ENCODE measurements around the gene APEH. TPM values are rescaled to one million over a fixed set of nuclear protein-coding genes. Genes with fewer than 3 reads are reported as not detected.

Gene APEH
- total RNA-seq, 1 experiment from 2014 or later, result 246 TPM

DNA sequence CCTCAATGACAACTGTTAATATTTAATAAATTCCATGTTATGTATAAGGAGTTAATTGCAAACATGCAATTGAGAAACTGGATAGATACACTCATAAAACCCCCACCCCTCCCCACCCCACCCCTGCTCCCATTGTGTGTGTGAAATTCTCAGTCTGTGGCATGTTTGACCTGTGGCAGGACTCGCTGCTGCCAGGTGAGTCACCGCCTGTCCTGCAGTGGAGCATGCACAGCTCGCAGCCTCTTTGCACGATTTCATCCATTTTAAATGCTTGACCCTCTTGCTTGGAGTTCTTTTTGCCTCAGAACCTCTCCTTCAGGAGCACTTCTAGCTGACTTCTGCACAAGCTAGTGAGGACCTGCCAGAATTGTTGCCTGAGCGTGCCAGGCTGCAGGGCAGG is 5.3 kb upstream of the APEH start:
- TF ChIP-seq SIN3A (IDR thresholded peaks at IDR 0.05; ENCODE audit: low read depth) (no peak), CEBPB (IDR thresholded peaks at IDR 0.05; ENCODE audit: low read depth) (no peak), SRF (IDR thresholded peaks at IDR 0.05; ENCODE audit: low read depth) (no peak), YY1 (IDR thresholded peaks at IDR 0.05; ENCODE audit: extremely low read depth, insufficient replicate concordance, low read depth, low read length) (no peak), SP1 (IDR thresholded peaks at IDR 0.05; ENCODE audit: low read depth) (no peak)
- TF ChIP-seq, protein P1, sequence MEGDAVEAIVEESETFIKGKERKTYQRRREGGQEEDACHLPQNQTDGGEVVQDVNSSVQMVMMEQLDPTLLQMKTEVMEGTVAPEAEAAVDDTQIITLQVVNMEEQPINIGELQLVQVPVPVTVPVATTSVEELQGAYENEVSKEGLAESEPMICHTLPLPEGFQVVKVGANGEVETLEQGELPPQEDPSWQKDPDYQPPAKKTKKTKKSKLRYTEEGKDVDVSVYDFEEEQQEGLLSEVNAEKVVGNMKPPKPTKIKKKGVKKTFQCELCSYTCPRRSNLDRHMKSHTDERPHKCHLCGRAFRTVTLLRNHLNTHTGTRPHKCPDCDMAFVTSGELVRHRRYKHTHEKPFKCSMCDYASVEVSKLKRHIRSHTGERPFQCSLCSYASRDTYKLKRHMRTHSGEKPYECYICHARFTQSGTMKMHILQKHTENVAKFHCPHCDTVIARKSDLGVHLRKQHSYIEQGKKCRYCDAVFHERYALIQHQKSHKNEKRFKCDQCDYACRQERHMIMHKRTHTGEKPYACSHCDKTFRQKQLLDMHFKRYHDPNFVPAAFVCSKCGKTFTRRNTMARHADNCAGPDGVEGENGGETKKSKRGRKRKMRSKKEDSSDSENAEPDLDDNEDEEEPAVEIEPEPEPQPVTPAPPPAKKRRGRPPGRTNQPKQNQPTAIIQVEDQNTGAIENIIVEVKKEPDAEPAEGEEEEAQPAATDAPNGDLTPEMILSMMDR (IDR thresholded peaks at IDR 0.05 in 2 of 3, conservative IDR thresholded peaks at IDR 0.05 in 1 of 3; ENCODE audit: borderline replicate concordance in 1 of 3, insufficient read depth in 1 of 3, low read depth in 2 of 3, low read length in 2 of 3), result no peak
- H3K9ac ChIP-seq (ENCODE audit: low read length), result no peak overlapping the region
- peaks cover 6 to 42% of the 10 kb centered on the region in 2 experiments; a peak in 3 of 4 replicates for H3K4me1 ChIP-seq (ENCODE audit: control insufficient read depth in 1 of 2, insufficient read depth in 2 of 2, low read length in 2 of 2)
- RAD21 ChIA-PET (ENCODE audit: low non-redundant PET in 1 of 2, low total read pairs in 2 of 2, uncharacterized antibody in 2 of 2, unreplicated experiment in 2 of 2), result interaction anchor here (1.1 to 2.1 kb wide), 2 partner anchors 128 to 129 kb away, joined by 3 to 7 read pairs; no protein-coding TSS in a partner anchor
- no peak overlapping the region for H3K27ac ChIP-seq (ENCODE audit: low read depth, low read length)
- DNase-seq (ENCODE audit: low read depth, low spot score), result no peak
- no peaks in the 10 kb centered on the region for H4K20me1 ChIP-seq (ENCODE audit: insufficient read depth)
- H3K9me2 ChIP-seq (ENCODE audit: insufficient read depth), result no peaks in the 10 kb centered on the region
- POLR2A ChIA-PET, result interaction anchor here (1.5 kb wide), 1 partner anchor 129 kb away, joined by 5 read pairs; no protein-coding TSS in a partner anchor
- H3K4me3 ChIP-seq (replicated peaks in 1 of 2; ENCODE audit: low read depth in 1 of 2, low read length in 2 of 2), result no peak overlapping the region
- no TSS peak for BruUV-seq (replicated peaks)
- ATAC-seq, result no peak
- peak overlapping the region; percentile 34 for H3K4me2 ChIP-seq (ENCODE audit: low read length)
- H3K36me3 ChIP-seq (ENCODE audit: control insufficient read depth in 1 of 2, insufficient read depth in 2 of 2, low read length in 2 of 2), result no peaks in the 10 kb centered on the region
- no peaks in the 10 kb centered on the region for H3K9me3 ChIP-seq (ENCODE audit: control insufficient read depth in 1 of 2, insufficient read depth in 1 of 2, low read depth in 1 of 2, low read length in 2 of 2)
- no peaks in the 10 kb centered on the region; the same call in 1 of the 2 replicates for H3K79me2 ChIP-seq (ENCODE audit: insufficient read depth, low read length)
- CTCF ChIA-PET, result interaction anchor here (2.1 kb wide), 1 partner anchor 129 kb away, joined by 18 read pairs; no protein-coding TSS in a partner anchor
- no peak overlapping the region for H2AFZ ChIP-seq (ENCODE audit: low read depth, low read length, poor library complexity, severe bottlenecking)
- intact Hi-C loops (cut with micrococcal nuclease), result no loop called here
- H3K27me3 ChIP-seq (ENCODE audit: insufficient read depth, low read length), result no peaks in the 10 kb centered on the region

DNA sequence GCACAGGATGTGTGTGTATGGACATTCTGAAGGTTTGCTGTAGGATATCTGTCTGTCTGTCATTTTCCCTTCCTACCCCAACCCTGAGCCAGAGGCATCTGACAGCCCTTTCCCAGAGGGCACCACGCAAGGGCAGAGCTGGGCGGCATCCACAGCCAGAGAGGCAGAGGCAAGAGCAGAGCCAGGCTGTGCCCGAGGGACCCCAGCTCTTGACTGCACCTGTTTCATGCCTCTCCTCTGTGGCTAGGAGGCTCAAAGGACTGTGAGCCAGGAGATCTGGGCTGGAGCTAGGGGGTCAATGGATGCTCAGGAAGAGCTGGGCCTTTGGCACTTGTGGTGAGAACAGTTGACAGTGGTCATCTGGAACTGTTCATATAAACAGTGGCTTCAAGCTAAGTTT is 4.8 kb upstream of the APEH start:
- Histone ChIP-seq H3K36me3 (ENCODE audit: control insufficient read depth in 1 of 2, insufficient read depth in 2 of 2, low read length in 2 of 2) (no peaks in the 10 kb centered on the region), H3K9me3 (ENCODE audit: control insufficient read depth in 1 of 2, insufficient read depth in 1 of 2, low read depth in 1 of 2, low read length in 2 of 2) (no peaks in the 10 kb centered on the region), H3K4me2 (ENCODE audit: low read length) (peak overlapping the region; percentile 34), H3K9me2 (ENCODE audit: insufficient read depth) (no peaks in the 10 kb centered on the region), H3K27me3 (ENCODE audit: insufficient read depth, low read length) (no peaks in the 10 kb centered on the region), H4K20me1 (ENCODE audit: insufficient read depth) (no peaks in the 10 kb centered on the region), H3K9ac (ENCODE audit: low read length) (no peak overlapping the region), H3K4me3 (replicated peaks in 1 of 2; ENCODE audit: low read depth in 1 of 2, low read length in 2 of 2) (no peak overlapping the region), H3K27ac (ENCODE audit: low read depth, low read length) (no peak overlapping the region), H2AFZ (ENCODE audit: low read depth, low read length, poor library complexity, severe bottlenecking) (no peak overlapping the region), H3K79me2 (ENCODE audit: insufficient read depth, low read length) (peaks cover 2% of the 10 kb centered on the region; the same call in 1 of the 2 replicates), H3K4me1 (ENCODE audit: control insufficient read depth in 1 of 2, insufficient read depth in 2 of 2, low read length in 2 of 2) (peaks cover 6 to 42% of the 10 kb centered on the region in 2 experiments; a peak in 3 of 4 replicates)
- BruUV-seq (replicated peaks), result no TSS peak
- ATAC-seq, result no peak
- intact Hi-C loops (cut with micrococcal nuclease), result no loop called here
- CTCF ChIA-PET, result interaction anchor here (2.1 kb wide), 1 partner anchor 130 kb away, joined by 18 read pairs; no protein-coding TSS in a partner anchor
- RAD21 ChIA-PET (ENCODE audit: low non-redundant PET in 1 of 2, low total read pairs in 2 of 2, uncharacterized antibody in 2 of 2, unreplicated experiment in 2 of 2), result interaction anchor here (1.1 to 2.1 kb wide), 2 partner anchors 129 to 130 kb away, joined by 3 to 7 read pairs; no protein-coding TSS in a partner anchor
- POLR2A ChIA-PET, result interaction anchor here (1.5 kb wide), 1 partner anchor 129 kb away, joined by 5 read pairs; no protein-coding TSS in a partner anchor
- no peak for DNase-seq (ENCODE audit: low read depth, low spot score)
- TF ChIP-seq, protein P2, sequence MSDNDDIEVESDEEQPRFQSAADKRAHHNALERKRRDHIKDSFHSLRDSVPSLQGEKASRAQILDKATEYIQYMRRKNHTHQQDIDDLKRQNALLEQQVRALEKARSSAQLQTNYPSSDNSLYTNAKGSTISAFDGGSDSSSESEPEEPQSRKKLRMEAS (IDR thresholded peaks at IDR 0.05), result no peak
- TF ChIP-seq JUND (IDR thresholded peaks at IDR 0.05) (no peak), YY1 (IDR thresholded peaks at IDR 0.05; ENCODE audit: extremely low read depth, insufficient replicate concordance, low read depth, low read length) (no peak), ZNF274 (IDR thresholded peaks at IDR 0.05; ENCODE audit: low read depth, low read length) (no peak), SRF (IDR thresholded peaks at IDR 0.05; ENCODE audit: low read depth) (no peak), TCF7L2 (IDR thresholded peaks at IDR 0.05; ENCODE audit: borderline replicate concordance, extremely low read depth, insufficient read depth, insufficient read length) (no peak), ELF1 (IDR thresholded peaks at IDR 0.05; ENCODE audit: borderline replicate concordance, low read depth) (no peak)
- TF ChIP-seq, protein P3, sequence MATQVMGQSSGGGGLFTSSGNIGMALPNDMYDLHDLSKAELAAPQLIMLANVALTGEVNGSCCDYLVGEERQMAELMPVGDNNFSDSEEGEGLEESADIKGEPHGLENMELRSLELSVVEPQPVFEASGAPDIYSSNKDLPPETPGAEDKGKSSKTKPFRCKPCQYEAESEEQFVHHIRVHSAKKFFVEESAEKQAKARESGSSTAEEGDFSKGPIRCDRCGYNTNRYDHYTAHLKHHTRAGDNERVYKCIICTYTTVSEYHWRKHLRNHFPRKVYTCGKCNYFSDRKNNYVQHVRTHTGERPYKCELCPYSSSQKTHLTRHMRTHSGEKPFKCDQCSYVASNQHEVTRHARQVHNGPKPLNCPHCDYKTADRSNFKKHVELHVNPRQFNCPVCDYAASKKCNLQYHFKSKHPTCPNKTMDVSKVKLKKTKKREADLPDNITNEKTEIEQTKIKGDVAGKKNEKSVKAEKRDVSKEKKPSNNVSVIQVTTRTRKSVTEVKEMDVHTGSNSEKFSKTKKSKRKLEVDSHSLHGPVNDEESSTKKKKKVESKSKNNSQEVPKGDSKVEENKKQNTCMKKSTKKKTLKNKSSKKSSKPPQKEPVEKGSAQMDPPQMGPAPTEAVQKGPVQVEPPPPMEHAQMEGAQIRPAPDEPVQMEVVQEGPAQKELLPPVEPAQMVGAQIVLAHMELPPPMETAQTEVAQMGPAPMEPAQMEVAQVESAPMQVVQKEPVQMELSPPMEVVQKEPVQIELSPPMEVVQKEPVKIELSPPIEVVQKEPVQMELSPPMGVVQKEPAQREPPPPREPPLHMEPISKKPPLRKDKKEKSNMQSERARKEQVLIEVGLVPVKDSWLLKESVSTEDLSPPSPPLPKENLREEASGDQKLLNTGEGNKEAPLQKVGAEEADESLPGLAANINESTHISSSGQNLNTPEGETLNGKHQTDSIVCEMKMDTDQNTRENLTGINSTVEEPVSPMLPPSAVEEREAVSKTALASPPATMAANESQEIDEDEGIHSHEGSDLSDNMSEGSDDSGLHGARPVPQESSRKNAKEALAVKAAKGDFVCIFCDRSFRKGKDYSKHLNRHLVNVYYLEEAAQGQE (IDR thresholded peaks at IDR 0.05; ENCODE audit: low read depth), result no peak

Measured in HCT116 (cell line).